HL-60/S4 (cell line): ENCODE results near the gene KIRREL3.

Experiments used
- in situ Hi-C: fragments of 300-500 bp; cut with MboI; formaldehyde crosslinking; loops from 2 replicates; pipeline ENCODE4 v1.14.3; 2022; ENCODE audit warnings: low sequenced_read_pairs

Gene KIRREL3

GRCh38 chr11:126805870-126806269 lies 194.7 kb downstream of the KIRREL3 start:
- in situ Hi-C loops = no loop called here

GRCh38 chr11:126804363-126804762 lies 196.2 kb downstream of the KIRREL3 start:
- in situ Hi-C loops = no loop called here

- in situ Hi-C loops = no loop called here
These were observed 200.6 kb downstream of the KIRREL3 start for GRCh38 chr11:126800009-126800408.

GRCh38 chr11:126797457-126798169 lies 203.0 kb downstream of the KIRREL3 start:
- in situ Hi-C loops = no loop called here

GRCh38 chr11:126793596-126793995 lies 207.0 kb downstream of the KIRREL3 start:
- in situ Hi-C loops = no loop called here

- in situ Hi-C loops = no loop called here
These were observed 208.6 kb downstream of the KIRREL3 start for GRCh38 chr11:126791991-126792390.

GRCh38 chr11:126791446-126791845 lies 209.1 kb downstream of the KIRREL3 start:
- in situ Hi-C loops = no loop called here

GRCh38 chr11:126790550-126791081 lies 210.0 kb downstream of the KIRREL3 start:
- in situ Hi-C loops = no loop called here

GRCh38 chr11:126782810-126783209 lies 217.8 kb downstream of the KIRREL3 start:
- in situ Hi-C loops = no loop called here

GRCh38 chr11:126781942-126782341 lies 218.6 kb downstream of the KIRREL3 start:
- in situ Hi-C loops = no loop called here

- in situ Hi-C loops = no loop called here
These were observed 224.5 kb downstream of the KIRREL3 start for GRCh38 chr11:126776119-126776518.

GRCh38 chr11:126772267-126772666 lies 228.3 kb downstream of the KIRREL3 start:
- in situ Hi-C loops = no loop called here

- in situ Hi-C loops = no loop called here
These were observed 231.9 kb downstream of the KIRREL3 start for GRCh38 chr11:126768702-126769101.

- in situ Hi-C loops = no loop called here
These were observed 234.1 kb downstream of the KIRREL3 start for GRCh38 chr11:126766440-126766839.

GRCh38 chr11:126765196-126765595 lies 235.4 kb downstream of the KIRREL3 start:
- in situ Hi-C loops = no loop called here

GRCh38 chr11:126764231-126764630 lies 236.3 kb downstream of the KIRREL3 start:
- in situ Hi-C loops = no loop called here

GRCh38 chr11:126756855-126757254 lies 243.7 kb downstream of the KIRREL3 start:
- in situ Hi-C loops = no loop called here

GRCh38 chr11:126756421-126756820 lies 244.1 kb downstream of the KIRREL3 start:
- in situ Hi-C loops = no loop called here

GRCh38 chr11:126755526-126755925 lies 245.0 kb downstream of the KIRREL3 start:
- in situ Hi-C loops = no loop called here

- in situ Hi-C loops = no loop called here
These were observed 245.8 kb downstream of the KIRREL3 start for GRCh38 chr11:126754591-126755426.

- in situ Hi-C loops = no loop called here
These were observed 246.6 kb downstream of the KIRREL3 start for GRCh38 chr11:126753990-126754389.

- in situ Hi-C loops = no loop called here
These were observed 249.3 kb downstream of the KIRREL3 start for GRCh38 chr11:126751242-126751641.
